ENCODE results near the gene BCCIP.

DNA sequence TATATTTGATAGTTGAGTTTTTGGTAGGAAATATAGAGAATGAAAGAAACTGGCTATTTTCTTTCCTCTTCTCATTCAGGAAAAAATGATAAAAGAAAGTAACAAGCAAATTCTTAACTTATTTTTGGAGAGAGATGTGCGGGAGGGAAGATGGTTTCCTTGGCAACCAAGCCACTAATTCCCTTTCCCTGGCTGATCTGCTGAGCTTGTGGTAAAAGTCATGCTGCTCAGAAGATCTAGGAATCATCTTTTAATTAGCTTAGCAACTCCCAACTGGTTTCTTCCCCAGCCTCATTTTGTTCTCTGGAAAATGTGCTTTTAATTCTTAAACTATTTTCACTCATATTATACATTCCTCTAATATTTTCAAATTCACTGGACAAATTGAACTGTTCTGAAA is 12.1 kb upstream of the BCCIP start:
- TF ChIP-seq GATA2 (IDR thresholded peaks at IDR 0.05; ENCODE audit: low read depth, low read length) (no peak), GATA3 (IDR thresholded peaks at IDR 0.05; ENCODE audit: low read depth, low read length) (no peak)

Data from SH-SY5Y (cell line).